Mammary epithelial cell (primary cell): Measurements from ENCODE around the gene PGA4.

Experiments used
- CTCF ChIP-seq, 2 donors: IDR thresholded peaks in 1 of 2; conservative IDR thresholded peaks in 1 of 2; 2 replicates each; pipeline ENCODE4 v1.5.1; 2011 to 2012; ENCODE audit warnings: inconsistent platforms in 2 of 2, low read length in 2 of 2, mild to moderate bottlenecking in 2 of 2, control low read depth in 1 of 2, low read depth in 1 of 2; ENCODE audit not compliant: insufficient read depth in 1 of 2; ENCODE audit errors: extremely low read depth in 1 of 2
- EZH2 ChIP-seq: IDR thresholded peaks from 2 replicates; pipeline ENCODE4 v1.6.1; 2012; ENCODE audit warnings: low read length, inconsistent platforms, borderline replicate concordance

DNA sequence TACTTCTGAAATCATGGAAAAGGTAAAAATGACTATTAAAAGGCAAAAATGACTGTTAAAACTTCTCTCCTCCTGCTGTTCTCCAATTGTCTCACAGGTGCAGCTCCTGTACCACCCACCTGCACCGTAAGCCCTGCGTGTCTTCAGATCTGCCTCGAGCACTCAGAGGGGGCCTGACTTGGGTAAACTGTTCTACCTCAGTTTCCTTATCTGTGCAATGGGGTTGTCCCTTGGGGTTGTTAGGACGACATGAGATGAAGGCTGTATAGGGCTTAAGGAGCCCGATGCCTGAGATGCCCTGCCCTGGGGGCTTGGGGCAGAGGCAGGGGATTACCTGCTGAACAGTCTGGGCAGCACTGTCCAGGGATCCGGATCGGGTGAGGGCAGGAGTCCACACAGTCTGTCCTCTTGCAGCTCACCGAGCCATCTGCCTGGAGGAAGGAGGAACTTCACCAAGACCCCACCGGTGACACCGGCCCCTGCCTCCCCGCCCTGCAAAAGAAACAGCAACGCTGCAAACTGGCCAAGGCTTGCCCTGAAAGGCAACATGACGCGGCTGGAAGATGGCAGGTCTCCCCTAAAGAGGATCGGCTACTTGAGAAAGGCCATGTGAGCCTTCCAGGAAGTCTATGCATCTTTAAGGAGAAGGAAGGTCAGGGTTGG lies 46.6 kb downstream of the PGA4 start:
- TF ChIP-seq CTCF (conservative IDR thresholded peaks at IDR 0.05 in 1 of 2, IDR thresholded peaks at IDR 0.05 in 1 of 2; ENCODE audit: extremely low read depth in 1 of 2, insufficient read depth in 1 of 2, low read depth in 1 of 2, low read length in 2 of 2), result no peak
- no peak for TF ChIP-seq EZH2
